22Rv1 (cell line): ENCODE results near the gene AMPD3.
A peak's percentile ranks its signal among the peaks of the same experiment; 100 is the strongest.

Experiments
- ZFX ChIP-seq: fragments of 450-650 bp; IDR thresholded peaks from 2 replicates; pipeline ENCODE4 v1.6.1; 2017; ENCODE audit warnings: antibody characterized with exemption, borderline replicate concordance
- TF ChIP-seq, protein P1 (sequence below): fragments of 450-650 bp; IDR thresholded peaks from 2 replicates; pipeline ENCODE4 v1.5.1; 2017; ENCODE audit warnings: mild to moderate bottlenecking

DNA sequence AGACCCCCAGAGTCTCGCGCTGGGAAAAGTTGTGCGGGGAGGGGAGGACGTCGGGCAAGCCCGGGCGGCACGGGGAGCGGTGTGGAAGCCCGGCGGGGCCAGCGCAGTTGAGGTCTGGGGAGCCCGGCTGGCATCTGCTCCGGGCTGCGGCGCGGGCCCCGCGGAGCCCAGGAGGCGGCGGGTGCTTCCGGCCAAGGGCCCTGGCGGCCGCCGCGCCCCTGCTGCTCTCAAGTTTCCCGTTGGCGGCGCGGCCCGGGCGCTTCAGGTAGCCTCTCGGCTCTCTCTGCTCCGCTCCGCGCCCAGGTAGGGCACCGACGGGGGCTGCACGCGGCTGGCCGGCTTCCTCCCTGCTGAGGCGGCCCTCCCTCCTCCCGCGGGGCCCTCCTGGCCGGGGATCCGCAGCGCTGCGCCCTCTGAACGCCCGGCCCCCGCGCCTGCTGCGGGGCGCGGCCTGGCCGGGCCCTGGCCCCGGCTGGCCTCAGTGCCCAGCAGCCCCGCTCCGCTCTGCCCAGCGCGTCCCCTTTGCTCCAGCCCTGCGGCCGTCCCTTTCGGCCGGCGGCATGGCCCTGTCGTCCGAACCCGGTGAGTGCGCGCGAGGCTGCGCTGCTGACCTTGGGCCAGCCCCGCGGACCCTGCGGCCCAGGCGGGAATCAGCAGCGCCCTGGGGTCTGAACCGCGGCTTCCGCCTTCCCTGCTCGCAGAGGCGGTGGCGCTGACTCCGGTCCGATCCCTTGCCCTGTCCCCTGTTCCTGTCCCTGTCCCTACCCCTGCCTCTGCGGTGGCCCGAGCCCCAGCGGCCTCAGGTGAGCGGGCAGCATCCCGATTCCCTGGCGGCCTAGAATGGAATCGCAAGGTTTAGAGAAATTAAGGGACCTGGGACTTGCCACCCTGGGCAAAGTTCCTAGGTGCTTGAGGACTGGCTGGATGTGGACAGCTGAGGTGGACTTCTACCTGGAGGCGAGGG is 4.3 kb upstream of the AMPD3 start:
- TF ChIP-seq, protein P1, sequence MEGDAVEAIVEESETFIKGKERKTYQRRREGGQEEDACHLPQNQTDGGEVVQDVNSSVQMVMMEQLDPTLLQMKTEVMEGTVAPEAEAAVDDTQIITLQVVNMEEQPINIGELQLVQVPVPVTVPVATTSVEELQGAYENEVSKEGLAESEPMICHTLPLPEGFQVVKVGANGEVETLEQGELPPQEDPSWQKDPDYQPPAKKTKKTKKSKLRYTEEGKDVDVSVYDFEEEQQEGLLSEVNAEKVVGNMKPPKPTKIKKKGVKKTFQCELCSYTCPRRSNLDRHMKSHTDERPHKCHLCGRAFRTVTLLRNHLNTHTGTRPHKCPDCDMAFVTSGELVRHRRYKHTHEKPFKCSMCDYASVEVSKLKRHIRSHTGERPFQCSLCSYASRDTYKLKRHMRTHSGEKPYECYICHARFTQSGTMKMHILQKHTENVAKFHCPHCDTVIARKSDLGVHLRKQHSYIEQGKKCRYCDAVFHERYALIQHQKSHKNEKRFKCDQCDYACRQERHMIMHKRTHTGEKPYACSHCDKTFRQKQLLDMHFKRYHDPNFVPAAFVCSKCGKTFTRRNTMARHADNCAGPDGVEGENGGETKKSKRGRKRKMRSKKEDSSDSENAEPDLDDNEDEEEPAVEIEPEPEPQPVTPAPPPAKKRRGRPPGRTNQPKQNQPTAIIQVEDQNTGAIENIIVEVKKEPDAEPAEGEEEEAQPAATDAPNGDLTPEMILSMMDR: peak; percentile 83
- no peak for TF ChIP-seq ZFX
